SK-N-SH (cell line): Measurements from ENCODE around the gene PPA2.

Experiments
- EZH2phosphoT487 ChIP-seq: fragments of 200-600 bp; sonication (generic); IDR thresholded peaks from 2 replicates; pipeline ENCODE4 v1.6.1; 2017; ENCODE audit warnings: low read depth, mixed run types, mild to moderate bottlenecking, antibody characterized with exemption, moderate library complexity, borderline replicate concordance
- FOXJ3 ChIP-seq: sonication (generic); formaldehyde crosslinking; IDR thresholded peaks from 2 replicates; pipeline ENCODE4 v1.5.1; 2020; ENCODE audit warnings: mild to moderate bottlenecking, missing genetic modification reagents
- NFIC ChIP-seq: IDR thresholded peaks from 2 replicates; pipeline ENCODE4 v1.4.0; 2012; ENCODE audit warnings: borderline replicate concordance
- NRF1 ChIP-seq: IDR thresholded peaks from 2 replicates; pipeline ENCODE4 v1.6.1; 2012; ENCODE audit warnings: low read depth, mild to moderate bottlenecking, low read length
- POLR2AphosphoS5 ChIP-seq: IDR thresholded peaks from 2 replicates; pipeline ENCODE4 v1.6.1; 2012; ENCODE audit warnings: low read depth, low read length
- RAD21 ChIP-seq: IDR thresholded peaks from 2 replicates; pipeline ENCODE4 v1.6.1; 2012; ENCODE audit warnings: mild to moderate bottlenecking, low read length
- RCOR1 ChIP-seq: fragments of 150-350 bp; IDR thresholded peaks from 2 replicates; pipeline ENCODE4 v1.6.1; 2017; ENCODE audit warnings: antibody characterized with exemption, low read length
- SIN3A ChIP-seq: IDR thresholded peaks from 2 replicates; pipeline ENCODE4 v1.6.1; 2012; ENCODE audit warnings: low read depth, mild to moderate bottlenecking, low read length, moderate library complexity, borderline replicate concordance
- SMC3 ChIP-seq: IDR thresholded peaks from 2 replicates; pipeline ENCODE4 v1.6.1; 2012; ENCODE audit warnings: low read depth, low read length, improper control_type of control experiment
- TCF12 ChIP-seq: IDR thresholded peaks from 2 replicates; pipeline ENCODE4 v1.4.0; 2012
- TEAD4 ChIP-seq: IDR thresholded peaks from 2 replicates; pipeline ENCODE4 v1.4.0; 2012; ENCODE audit warnings: mild to moderate bottlenecking, borderline replicate concordance; ENCODE audit not compliant: insufficient read depth
- TF ChIP-seq, protein P1 (sequence below): fragments of 200-600 bp; sonication (generic); IDR thresholded peaks from 2 replicates; pipeline ENCODE4 v1.6.1; 2017; ENCODE audit warnings: antibody characterized with exemption, mild to moderate bottlenecking, moderate library complexity
- TF ChIP-seq, protein P2 (sequence below): IDR thresholded peaks from 2 replicates; pipeline ENCODE4 v1.6.1; 2012; ENCODE audit warnings: mild to moderate bottlenecking, low read depth, low read length, moderate library complexity
- TF ChIP-seq, protein P3 (sequence below): IDR thresholded peaks from 2 replicates; pipeline ENCODE4 v1.4.0; 2012; ENCODE audit warnings: low read depth

DNA sequence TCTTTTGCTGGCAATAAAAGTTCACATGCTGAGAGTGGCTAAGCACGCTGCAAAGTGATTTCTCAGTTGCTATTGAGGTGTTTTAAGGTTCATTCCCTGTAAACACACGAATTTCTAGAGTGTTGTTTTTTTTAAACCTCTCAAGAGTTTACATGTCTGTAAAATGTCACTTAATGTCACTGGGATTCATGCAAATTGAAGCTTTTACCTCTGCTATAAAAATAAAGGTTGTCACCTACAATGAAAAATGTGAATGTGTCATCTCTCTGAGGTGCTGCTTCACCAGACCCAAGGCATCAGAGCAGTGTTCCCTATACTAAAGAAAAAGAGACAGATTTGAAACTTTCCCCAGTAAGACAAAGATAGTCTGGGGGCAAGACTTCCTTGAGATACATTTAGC lies 127.0 kb downstream of the PPA2 start:
- TF ChIP-seq SMC3: no peak
- TF ChIP-seq, protein P1, sequence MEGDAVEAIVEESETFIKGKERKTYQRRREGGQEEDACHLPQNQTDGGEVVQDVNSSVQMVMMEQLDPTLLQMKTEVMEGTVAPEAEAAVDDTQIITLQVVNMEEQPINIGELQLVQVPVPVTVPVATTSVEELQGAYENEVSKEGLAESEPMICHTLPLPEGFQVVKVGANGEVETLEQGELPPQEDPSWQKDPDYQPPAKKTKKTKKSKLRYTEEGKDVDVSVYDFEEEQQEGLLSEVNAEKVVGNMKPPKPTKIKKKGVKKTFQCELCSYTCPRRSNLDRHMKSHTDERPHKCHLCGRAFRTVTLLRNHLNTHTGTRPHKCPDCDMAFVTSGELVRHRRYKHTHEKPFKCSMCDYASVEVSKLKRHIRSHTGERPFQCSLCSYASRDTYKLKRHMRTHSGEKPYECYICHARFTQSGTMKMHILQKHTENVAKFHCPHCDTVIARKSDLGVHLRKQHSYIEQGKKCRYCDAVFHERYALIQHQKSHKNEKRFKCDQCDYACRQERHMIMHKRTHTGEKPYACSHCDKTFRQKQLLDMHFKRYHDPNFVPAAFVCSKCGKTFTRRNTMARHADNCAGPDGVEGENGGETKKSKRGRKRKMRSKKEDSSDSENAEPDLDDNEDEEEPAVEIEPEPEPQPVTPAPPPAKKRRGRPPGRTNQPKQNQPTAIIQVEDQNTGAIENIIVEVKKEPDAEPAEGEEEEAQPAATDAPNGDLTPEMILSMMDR: no peak
- no peak for TF ChIP-seq RCOR1
- no peak for TF ChIP-seq TEAD4
- no peak for TF ChIP-seq NRF1
- TF ChIP-seq, protein P2, sequence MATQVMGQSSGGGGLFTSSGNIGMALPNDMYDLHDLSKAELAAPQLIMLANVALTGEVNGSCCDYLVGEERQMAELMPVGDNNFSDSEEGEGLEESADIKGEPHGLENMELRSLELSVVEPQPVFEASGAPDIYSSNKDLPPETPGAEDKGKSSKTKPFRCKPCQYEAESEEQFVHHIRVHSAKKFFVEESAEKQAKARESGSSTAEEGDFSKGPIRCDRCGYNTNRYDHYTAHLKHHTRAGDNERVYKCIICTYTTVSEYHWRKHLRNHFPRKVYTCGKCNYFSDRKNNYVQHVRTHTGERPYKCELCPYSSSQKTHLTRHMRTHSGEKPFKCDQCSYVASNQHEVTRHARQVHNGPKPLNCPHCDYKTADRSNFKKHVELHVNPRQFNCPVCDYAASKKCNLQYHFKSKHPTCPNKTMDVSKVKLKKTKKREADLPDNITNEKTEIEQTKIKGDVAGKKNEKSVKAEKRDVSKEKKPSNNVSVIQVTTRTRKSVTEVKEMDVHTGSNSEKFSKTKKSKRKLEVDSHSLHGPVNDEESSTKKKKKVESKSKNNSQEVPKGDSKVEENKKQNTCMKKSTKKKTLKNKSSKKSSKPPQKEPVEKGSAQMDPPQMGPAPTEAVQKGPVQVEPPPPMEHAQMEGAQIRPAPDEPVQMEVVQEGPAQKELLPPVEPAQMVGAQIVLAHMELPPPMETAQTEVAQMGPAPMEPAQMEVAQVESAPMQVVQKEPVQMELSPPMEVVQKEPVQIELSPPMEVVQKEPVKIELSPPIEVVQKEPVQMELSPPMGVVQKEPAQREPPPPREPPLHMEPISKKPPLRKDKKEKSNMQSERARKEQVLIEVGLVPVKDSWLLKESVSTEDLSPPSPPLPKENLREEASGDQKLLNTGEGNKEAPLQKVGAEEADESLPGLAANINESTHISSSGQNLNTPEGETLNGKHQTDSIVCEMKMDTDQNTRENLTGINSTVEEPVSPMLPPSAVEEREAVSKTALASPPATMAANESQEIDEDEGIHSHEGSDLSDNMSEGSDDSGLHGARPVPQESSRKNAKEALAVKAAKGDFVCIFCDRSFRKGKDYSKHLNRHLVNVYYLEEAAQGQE: no peak
- no peak for TF ChIP-seq FOXJ3 (CRISPR knock-in tag)
- TF ChIP-seq SIN3A: no peak
- TF ChIP-seq POLR2AphosphoS5: no peak
- no peak for TF ChIP-seq TCF12
- TF ChIP-seq NFIC: no peak
- TF ChIP-seq EZH2phosphoT487: no peak
- TF ChIP-seq, protein P3, sequence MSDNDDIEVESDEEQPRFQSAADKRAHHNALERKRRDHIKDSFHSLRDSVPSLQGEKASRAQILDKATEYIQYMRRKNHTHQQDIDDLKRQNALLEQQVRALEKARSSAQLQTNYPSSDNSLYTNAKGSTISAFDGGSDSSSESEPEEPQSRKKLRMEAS: no peak
- TF ChIP-seq RAD21: no peak
